HepG2 (cell line): ENCODE results near the gene TRIO. TPM values are rescaled to one million over a fixed set of nuclear protein-coding genes. Genes with fewer than 3 reads are reported as not detected.
A peak's percentile ranks its signal among the peaks of the same experiment; 100 is the strongest.

Experiments
- BATF2 ChIP-seq: sonication (generic); formaldehyde crosslinking; IDR thresholded peaks from 2 replicates; pipeline ENCODE4 v1.8.0; 2022; ENCODE audit warnings: mild to moderate bottlenecking, missing genetic modification reagents, moderate library complexity
- DNMT3B ChIP-seq: conservative IDR thresholded peaks from 2 replicates; pipeline ENCODE4 v1.6.1; 2016; ENCODE audit warnings: missing biosample characterization, control low read depth
- FOXA3 ChIP-seq: IDR thresholded peaks from 2 replicates; pipeline ENCODE4 v1.6.1; 2016; ENCODE audit warnings: missing genetic modification reagents, missing compliant biosample characterization
- GABPA ChIP-seq, 2 experiments: IDR thresholded peaks; 2 replicates each; pipeline ENCODE4 v1.6.1; 2011 to 2016; ENCODE audit warnings: low read depth in 2 of 2, low read length in 1 of 2, missing biosample characterization in 1 of 2, missing genetic modification characterization in 1 of 2
- HNRNPUL1 ChIP-seq: fragments of 200-400 bp; formaldehyde crosslinking; IDR thresholded peaks from 2 replicates; pipeline ENCODE4 v1.6.1; 2017; ENCODE audit warnings: low read depth, mild to moderate bottlenecking, low read length, moderate library complexity
- IKZF5 ChIP-seq: IDR thresholded peaks from 2 replicates; pipeline ENCODE4 v1.6.1; 2018; ENCODE audit warnings: missing genetic modification reagents, mild to moderate bottlenecking, missing compliant biosample characterization
- IRF1 ChIP-seq: sonication (generic); formaldehyde crosslinking; IDR thresholded peaks from 2 replicates; pipeline ENCODE4 v1.4.0; 2020; ENCODE audit warnings: low read depth, mild to moderate bottlenecking, missing genetic modification reagents
- JDP2 ChIP-seq: sonication (generic); formaldehyde crosslinking; IDR thresholded peaks from 2 replicates; pipeline ENCODE4 v1.8.1; 2022; ENCODE audit warnings: missing genetic modification reagents, borderline replicate concordance
- KMT2B ChIP-seq: IDR thresholded peaks from 2 replicates; pipeline ENCODE4 v1.6.1; 2016; ENCODE audit warnings: missing genetic modification reagents, missing compliant biosample characterization
- MIER2 ChIP-seq: IDR thresholded peaks from 2 replicates; pipeline ENCODE4 v1.6.1; 2016; ENCODE audit warnings: missing biosample characterization, missing genetic modification reagents
- RCOR2 ChIP-seq: IDR thresholded peaks from 2 replicates; pipeline ENCODE4 v1.6.1; 2016; ENCODE audit warnings: missing biosample characterization, missing genetic modification reagents
- SALL1 ChIP-seq: sonication (generic); formaldehyde crosslinking; IDR thresholded peaks from 2 replicates; pipeline ENCODE4 v1.8.0; 2022; ENCODE audit warnings: mild to moderate bottlenecking, missing genetic modification reagents
- SP140L ChIP-seq: sonication (generic); formaldehyde crosslinking; IDR thresholded peaks from 2 replicates; pipeline ENCODE4 v1.4.0; 2020; ENCODE audit warnings: missing genetic modification reagents, borderline replicate concordance
- ZNF614 ChIP-seq: IDR thresholded peaks from 2 replicates; pipeline ENCODE4 v1.6.1; 2018; ENCODE audit warnings: missing biosample characterization, missing genetic modification reagents, inconsistent platforms, borderline replicate concordance
- ZNF646 ChIP-seq: sonication (generic); formaldehyde crosslinking; IDR thresholded peaks from 2 replicates; pipeline ENCODE4 v1.9.0; 2021; ENCODE audit warnings: mild to moderate bottlenecking, missing genetic modification reagents
- ZNF674 ChIP-seq: sonication (generic); formaldehyde crosslinking; IDR thresholded peaks from 2 replicates; pipeline ENCODE4 v1.5.0; 2020; ENCODE audit warnings: low read depth, mild to moderate bottlenecking, missing genetic modification reagents
- polyA plus RNA-seq, 8 experiments: library from polyadenylated mRNA; depleted of rRNA in 3 of 8; stranded (reverse) in 7 of 8; unstranded in 1 of 8; fragments of >200 nt; fragmentation: Illumina TruSeq in 4 of 8; extraction: Trizol in 4 of 8; gene quantifications; 2 replicates each; pipeline versions ENCODE4 v1.2.1 to v1.2.3, GENCODE V29; 2011 to 2016; ENCODE audit warnings: low read depth in 4 of 8, missing spikeins in 1 of 8, mixed read lengths in 1 of 8; ENCODE audit not compliant: insufficient read depth in 1 of 8
- total RNA-seq, 5 experiments: library from RNA; depleted of rRNA; stranded (reverse); fragments of >200 nt; fragmentation: Illumina TruSeq; extraction: Trizol; gene quantifications; 2 replicates each; pipeline ENCODE4 v1.2.3, GENCODE V29; 2016; ENCODE audit warnings: low read depth in 1 of 5
- TF ChIP-seq, protein P1 (sequence below): sonication (generic); formaldehyde crosslinking; conservative IDR thresholded peaks from 2 replicates; pipeline ENCODE4 v1.8.0; 2022; ENCODE audit warnings: mild to moderate bottlenecking, moderate library complexity, missing genetic modification reagents

The TRIO gene
- total and polyA plus RNA-seq, 2 of the 13 experiments (the other 11 are each of a cell fraction or from before 2014, with no cell fraction given) = 45.2 to 45.9 TPM

DNA sequence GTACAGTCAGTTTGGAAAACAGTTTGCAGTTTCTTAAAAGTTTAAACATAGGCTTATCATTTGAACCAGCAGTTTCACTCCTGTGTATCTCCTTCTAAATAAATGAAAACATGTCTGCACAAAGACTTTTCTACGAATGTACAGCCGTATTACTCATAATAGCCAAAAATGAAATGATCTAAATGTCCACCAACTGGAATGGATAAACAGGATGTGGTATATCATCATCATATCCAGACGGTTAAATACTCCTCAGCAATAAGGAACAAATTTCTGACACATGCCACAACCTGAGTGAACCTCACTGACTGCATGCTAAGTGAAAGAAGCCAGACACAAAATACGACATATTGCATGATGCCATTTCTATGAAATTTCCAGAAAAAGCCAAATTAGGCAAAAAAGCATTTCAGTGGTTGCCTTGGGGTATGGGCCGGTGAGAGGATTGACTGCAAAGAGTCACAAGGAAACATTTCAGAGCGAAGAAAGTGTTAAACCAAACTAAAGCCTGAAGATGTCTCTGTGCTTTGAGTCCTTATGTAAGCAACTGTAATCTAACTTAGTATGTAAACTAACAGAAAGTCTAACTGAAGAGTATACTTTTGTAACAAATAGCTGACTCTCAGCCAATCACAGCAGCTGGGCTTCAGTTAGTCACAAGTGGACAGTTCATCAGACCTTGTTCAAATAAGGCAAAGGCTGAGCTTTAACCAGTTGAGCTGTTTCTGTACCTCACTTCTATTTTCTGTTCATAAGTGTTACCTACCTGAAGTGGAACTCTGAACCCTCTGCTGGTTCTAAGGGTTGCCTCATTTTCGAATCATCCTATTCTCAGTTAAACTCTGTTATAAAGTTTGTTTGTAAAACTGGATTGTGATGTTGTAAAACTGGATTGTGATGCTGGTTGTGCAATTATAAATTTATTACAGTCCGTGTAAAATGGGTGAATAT, 65.2 kb downstream of the TRIO start (continued):
- 0 out of 2 replicates have a peak, but pooled peaks have one; percentile 53 for TF ChIP-seq IKZF5 (CRISPR knock-in tag)
- peak; percentile 39; the same call in 1 of the 2 replicates for TF ChIP-seq KMT2B (CRISPR knock-in tag)
- no peak for TF ChIP-seq ZNF646 (CRISPR knock-in tag)
- TF ChIP-seq, protein P1, sequence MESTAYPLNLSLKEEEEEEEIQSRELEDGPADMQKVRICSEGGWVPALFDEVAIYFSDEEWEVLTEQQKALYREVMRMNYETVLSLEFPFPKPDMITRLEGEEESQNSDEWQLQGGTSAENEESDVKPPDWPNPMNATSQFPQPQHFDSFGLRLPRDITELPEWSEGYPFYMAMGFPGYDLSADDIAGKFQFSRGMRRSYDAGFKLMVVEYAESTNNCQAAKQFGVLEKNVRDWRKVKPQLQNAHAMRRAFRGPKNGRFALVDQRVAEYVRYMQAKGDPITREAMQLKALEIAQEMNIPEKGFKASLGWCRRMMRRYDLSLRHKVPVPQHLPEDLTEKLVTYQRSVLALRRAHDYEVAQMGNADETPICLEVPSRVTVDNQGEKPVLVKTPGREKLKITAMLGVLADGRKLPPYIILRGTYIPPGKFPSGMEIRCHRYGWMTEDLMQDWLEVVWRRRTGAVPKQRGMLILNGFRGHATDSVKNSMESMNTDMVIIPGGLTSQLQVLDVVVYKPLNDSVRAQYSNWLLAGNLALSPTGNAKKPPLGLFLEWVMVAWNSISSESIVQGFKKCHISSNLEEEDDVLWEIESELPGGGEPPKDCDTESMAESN = no peak
- TF ChIP-seq GABPA (IDR thresholded peaks at IDR 0.05; ENCODE audit: low read depth, low read length) = no peak
- TF ChIP-seq GABPA (CRISPR knock-in tag; IDR thresholded peaks at IDR 0.05; ENCODE audit: low read depth) = peak; percentile 26; the same call in 1 of the 2 replicates
- TF ChIP-seq ZNF614 (CRISPR knock-in tag) = 0 out of 2 replicates have a peak, but pooled peaks have one; percentile 41
- peak; percentile 31; the same call in 1 of the 2 replicates for TF ChIP-seq MIER2
- no peak for TF ChIP-seq ZNF674 (CRISPR knock-in tag)
- TF ChIP-seq IRF1 (CRISPR knock-in tag) = no peak
- TF ChIP-seq SP140L (CRISPR knock-in tag) = 0 out of 2 replicates have a peak, but pooled peaks have one; percentile 23
- TF ChIP-seq BATF2 (CRISPR knock-in tag) = no peak
- no peak for TF ChIP-seq DNMT3B (CRISPR knock-in tag)
- peak; percentile 46; the same call in 1 of the 2 replicates for TF ChIP-seq SALL1 (CRISPR knock-in tag)
- no peak for TF ChIP-seq HNRNPUL1
- TF ChIP-seq FOXA3 (CRISPR knock-in tag) = peak; percentile 80
- TF ChIP-seq RCOR2 (CRISPR knock-in tag) = peak; percentile 60; the same call in 1 of the 2 replicates
- TF ChIP-seq JDP2 (CRISPR knock-in tag) = no peak
